Retinal pigment epithelial cell (primary cell): Measurements from ENCODE around the gene PSMC3IP.

Experiments
- DNase-seq: peaks from one replicate; pipeline ENCODE4 v3.0.0-alpha.2; 2010; ENCODE audit warnings: low read depth
- H3K4me3 ChIP-seq: 2 replicates; pipeline ENCODE4 v1.5.1; 2011; ENCODE audit warnings: mild to moderate bottlenecking, low read length, control low read depth, moderate library complexity
- TF ChIP-seq, protein P1 (sequence below): conservative IDR thresholded peaks from 2 replicates; pipeline ENCODE4 v1.5.1; 2011; ENCODE audit warnings: low read depth, low read length, control low read depth, inconsistent platforms

The PSMC3IP gene

GRCh38 chr17:42522798-42523278 is 54.7 kb downstream of the PSMC3IP start:
- H3K4me3 ChIP-seq: no peak overlapping the region
- TF ChIP-seq, protein P1, sequence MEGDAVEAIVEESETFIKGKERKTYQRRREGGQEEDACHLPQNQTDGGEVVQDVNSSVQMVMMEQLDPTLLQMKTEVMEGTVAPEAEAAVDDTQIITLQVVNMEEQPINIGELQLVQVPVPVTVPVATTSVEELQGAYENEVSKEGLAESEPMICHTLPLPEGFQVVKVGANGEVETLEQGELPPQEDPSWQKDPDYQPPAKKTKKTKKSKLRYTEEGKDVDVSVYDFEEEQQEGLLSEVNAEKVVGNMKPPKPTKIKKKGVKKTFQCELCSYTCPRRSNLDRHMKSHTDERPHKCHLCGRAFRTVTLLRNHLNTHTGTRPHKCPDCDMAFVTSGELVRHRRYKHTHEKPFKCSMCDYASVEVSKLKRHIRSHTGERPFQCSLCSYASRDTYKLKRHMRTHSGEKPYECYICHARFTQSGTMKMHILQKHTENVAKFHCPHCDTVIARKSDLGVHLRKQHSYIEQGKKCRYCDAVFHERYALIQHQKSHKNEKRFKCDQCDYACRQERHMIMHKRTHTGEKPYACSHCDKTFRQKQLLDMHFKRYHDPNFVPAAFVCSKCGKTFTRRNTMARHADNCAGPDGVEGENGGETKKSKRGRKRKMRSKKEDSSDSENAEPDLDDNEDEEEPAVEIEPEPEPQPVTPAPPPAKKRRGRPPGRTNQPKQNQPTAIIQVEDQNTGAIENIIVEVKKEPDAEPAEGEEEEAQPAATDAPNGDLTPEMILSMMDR: no peak

More at GRCh38 chr17:42522798-42523278, 54.7 kb downstream of the PSMC3IP start:
- no peak for DNase-seq
